SK-N-SH treated with all-trans-retinoic acid at 6 μM for 48 hours (cell line): ENCODE data around the gene EID3.
A peak's percentile ranks its signal among the peaks of the same experiment; 100 is the strongest.

Experiments used
- ATAC-seq: fragments of 200-7000 bp; cut with Tn5 transposase; 3 replicates; pipeline ENCODE4 v1.9.1; 2020; ENCODE audit warnings: mild to moderate bottlenecking, moderate library complexity
- ARNTL ChIP-seq: fragments of 450-650 bp; formaldehyde crosslinking; IDR thresholded peaks from 2 replicates; pipeline ENCODE4 v1.5.0; 2020; ENCODE audit warnings: low read depth, mild to moderate bottlenecking, moderate library complexity, borderline replicate concordance
- CREB5 ChIP-seq: fragments of 250-450 bp; sonication (Bioruptor Pico); IDR thresholded peaks from 2 replicates; pipeline ENCODE4 v1.5.1; 2020; ENCODE audit warnings: low read depth, mild to moderate bottlenecking, moderate library complexity
- CSDC2 ChIP-seq: fragments of 250-450 bp; sonication (Bioruptor Pico); IDR thresholded peaks from 2 replicates; pipeline ENCODE4 v1.5.0; 2020; ENCODE audit warnings: mild to moderate bottlenecking, moderate library complexity
- GLIS3 ChIP-seq: fragments of 250-450 bp; sonication (Bioruptor Pico); IDR thresholded peaks from 2 replicates; pipeline ENCODE4 v1.5.0; 2020; ENCODE audit warnings: mild to moderate bottlenecking, moderate library complexity
- ISL1 ChIP-seq: fragments of 250-450 bp; sonication (Bioruptor Pico); IDR thresholded peaks from 2 replicates; pipeline ENCODE4 v2.1.2; 2022; ENCODE audit warnings: mild to moderate bottlenecking, moderate library complexity
- TSHZ2 ChIP-seq: fragments of 250-450 bp; sonication (Bioruptor Pico); IDR thresholded peaks from 2 replicates; pipeline ENCODE4 v1.5.0; 2020; ENCODE audit warnings: mild to moderate bottlenecking, moderate library complexity
- ZFP3 ChIP-seq: fragments of 250-450 bp; sonication (Bioruptor Pico); IDR thresholded peaks from 2 replicates; pipeline ENCODE4 v1.5.0; 2020; ENCODE audit warnings: mild to moderate bottlenecking, moderate library complexity
- ZNF70 ChIP-seq: fragments of 450-650 bp; formaldehyde crosslinking; IDR thresholded peaks from 2 replicates; pipeline ENCODE4 v1.5.0; 2020; ENCODE audit warnings: mild to moderate bottlenecking, moderate library complexity
- TF ChIP-seq, protein P1 (sequence below): fragments of 250-450 bp; sonication (Bioruptor Pico); IDR thresholded peaks from 2 replicates; pipeline ENCODE4 v1.8.0; 2021; ENCODE audit warnings: low read depth, mild to moderate bottlenecking, moderate library complexity, borderline replicate concordance
- TF ChIP-seq, protein P2 (sequence below): fragments of 250-450 bp; sonication (Bioruptor Pico); IDR thresholded peaks from 2 replicates; pipeline ENCODE4 v1.5.1; 2021; ENCODE audit warnings: mild to moderate bottlenecking, moderate library complexity

Gene EID3

DNA sequence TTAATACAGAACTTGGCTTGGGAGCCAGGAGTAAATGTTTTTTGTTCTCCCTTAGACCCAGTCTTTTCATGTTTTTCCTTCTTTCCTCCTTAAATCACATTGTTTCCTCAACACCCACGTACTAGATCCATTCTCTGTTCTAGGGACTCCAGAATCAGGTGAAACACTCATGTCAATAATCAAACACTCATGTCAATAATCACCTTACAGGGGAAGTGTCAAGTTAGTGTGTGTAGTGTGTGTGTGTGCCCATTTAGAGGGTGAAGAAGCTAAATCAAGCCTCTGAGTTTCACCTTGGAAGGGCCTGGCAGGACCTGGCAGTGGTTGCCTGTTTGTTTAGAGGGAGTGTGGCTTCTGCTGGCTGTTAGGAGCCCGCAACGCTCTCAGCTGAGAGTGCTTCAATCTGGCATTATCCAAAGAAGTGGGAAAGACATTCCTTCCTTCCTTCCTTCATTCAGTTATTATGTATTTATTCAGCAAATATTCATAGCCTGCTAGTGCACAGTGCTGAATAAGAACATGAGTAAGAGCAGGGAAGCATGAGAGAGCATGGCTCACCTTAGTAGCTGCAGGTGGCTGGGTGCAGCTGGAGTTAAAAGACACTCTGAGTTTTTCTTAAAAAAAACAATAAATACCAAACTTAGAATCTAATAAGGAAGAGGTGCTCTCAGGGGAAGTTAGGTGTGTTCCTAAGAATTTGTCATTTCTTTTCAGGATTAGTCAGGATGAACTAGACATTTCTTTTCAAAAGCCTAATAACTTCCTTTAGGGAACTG lies 17.6 kb upstream of the EID3 start:
- no peak for TF ChIP-seq GLIS3
- TF ChIP-seq ZNF70 (CRISPR knock-in tag) = no peak
- no peak for TF ChIP-seq ARNTL (CRISPR knock-in tag)
- no peak for TF ChIP-seq TSHZ2 (CRISPR knock-in tag)
- TF ChIP-seq CREB5 = no peak
- TF ChIP-seq, protein P1, sequence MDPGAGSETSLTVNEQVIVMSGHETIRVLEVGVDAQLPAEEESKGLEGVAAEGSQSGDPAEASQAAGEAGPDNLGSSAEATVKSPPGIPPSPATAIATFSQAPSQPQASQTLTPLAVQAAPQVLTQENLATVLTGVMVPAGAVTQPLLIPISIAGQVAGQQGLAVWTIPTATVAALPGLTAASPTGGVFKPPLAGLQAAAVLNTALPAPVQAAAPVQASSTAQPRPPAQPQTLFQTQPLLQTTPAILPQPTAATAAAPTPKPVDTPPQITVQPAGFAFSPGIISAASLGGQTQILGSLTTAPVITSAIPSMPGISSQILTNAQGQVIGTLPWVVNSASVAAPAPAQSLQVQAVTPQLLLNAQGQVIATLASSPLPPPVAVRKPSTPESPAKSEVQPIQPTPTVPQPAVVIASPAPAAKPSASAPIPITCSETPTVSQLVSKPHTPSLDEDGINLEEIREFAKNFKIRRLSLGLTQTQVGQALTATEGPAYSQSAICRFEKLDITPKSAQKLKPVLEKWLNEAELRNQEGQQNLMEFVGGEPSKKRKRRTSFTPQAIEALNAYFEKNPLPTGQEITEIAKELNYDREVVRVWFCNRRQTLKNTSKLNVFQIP (CRISPR knock-in tag) = no peak

DNA sequence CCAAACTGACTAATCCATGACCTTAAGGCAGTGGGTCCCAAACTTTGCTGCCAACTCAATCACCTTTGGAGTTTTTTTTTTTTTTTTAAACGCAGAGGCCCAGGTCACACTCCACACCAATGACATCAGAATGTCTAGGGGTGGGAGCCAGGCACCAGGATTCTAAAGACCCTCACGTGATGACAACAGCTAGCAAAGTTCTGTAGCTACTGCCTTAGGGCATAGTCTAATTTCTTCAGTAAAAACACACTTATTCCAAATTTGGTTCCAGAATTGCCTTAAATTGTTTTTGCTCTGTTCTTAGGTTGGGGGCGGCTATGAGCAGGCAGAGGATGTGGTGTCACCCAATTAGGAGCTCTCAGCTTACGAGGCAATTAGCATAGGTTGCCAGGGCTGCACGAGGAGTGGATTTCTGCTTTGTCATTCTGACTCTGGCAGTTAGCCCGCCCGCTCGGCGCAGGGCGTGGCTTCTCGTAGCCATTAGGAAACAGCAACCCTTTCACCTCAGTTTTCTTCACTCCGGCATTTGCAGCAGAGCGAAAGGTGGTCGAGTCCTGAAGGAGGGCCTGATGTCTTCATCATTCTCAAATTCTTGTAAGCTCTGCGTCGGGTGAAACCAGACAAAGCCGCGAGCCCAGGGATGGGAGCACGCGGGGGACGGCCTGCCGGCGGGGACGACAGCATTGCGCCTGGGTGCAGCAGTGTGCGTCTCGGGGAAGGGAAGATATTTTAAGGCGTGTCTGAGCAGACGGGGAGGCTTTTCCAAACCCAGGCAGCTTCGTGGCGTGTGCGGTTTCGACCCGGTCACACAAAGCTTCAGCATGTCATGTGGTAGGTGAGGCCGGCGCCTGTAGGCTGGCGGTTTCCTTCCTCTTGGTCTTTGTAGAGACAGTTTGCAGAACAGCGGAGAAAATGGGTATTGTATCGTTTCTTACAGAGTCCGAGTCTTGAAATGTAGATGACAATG lies 16.7 kb upstream of the EID3 start:
- ATAC-seq = peak; percentile 77
- TF ChIP-seq, protein P1 (CRISPR knock-in tag) = no peak
- TF ChIP-seq ZNF70 (CRISPR knock-in tag) (0 out of 2 replicates have a peak, but pooled peaks have one; percentile 28), ZFP3 (CRISPR knock-in tag) (0 out of 2 replicates have a peak, but pooled peaks have one; percentile 32)

More for the DNA sequence above, 17.6 kb upstream of the EID3 start:
- peak; percentile 8; the same call in 2 of the 3 replicates for ATAC-seq

- TF ChIP-seq ZNF70 (CRISPR knock-in tag) (no peak), TSHZ2 (CRISPR knock-in tag) (no peak), CSDC2 (no peak), ZFP3 (CRISPR knock-in tag) (no peak), ISL1 (no peak)
- TF ChIP-seq, protein P2, sequence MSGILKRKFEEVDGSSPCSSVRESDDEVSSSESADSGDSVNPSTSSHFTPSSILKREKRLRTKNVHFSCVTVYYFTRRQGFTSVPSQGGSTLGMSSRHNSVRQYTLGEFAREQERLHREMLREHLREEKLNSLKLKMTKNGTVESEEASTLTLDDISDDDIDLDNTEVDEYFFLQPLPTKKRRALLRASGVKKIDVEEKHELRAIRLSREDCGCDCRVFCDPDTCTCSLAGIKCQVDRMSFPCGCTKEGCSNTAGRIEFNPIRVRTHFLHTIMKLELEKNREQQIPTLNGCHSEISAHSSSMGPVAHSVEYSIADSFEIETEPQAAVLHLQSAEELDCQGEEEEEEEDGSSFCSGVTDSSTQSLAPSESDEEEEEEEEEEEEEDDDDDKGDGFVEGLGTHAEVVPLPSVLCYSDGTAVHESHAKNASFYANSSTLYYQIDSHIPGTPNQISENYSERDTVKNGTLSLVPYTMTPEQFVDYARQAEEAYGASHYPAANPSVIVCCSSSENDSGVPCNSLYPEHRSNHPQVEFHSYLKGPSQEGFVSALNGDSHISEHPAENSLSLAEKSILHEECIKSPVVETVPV (CRISPR knock-in tag) = no peak
- ATAC-seq = peak; percentile 74
Measured at GRCh38 chr12:104288635-104289274, 14.8 kb upstream of the EID3 start.
